Stimulated activated CD4-positive, alpha-beta T cell treated with anti-CD3 and anti-CD28 coated beads, TNF-alpha, amount 100 ng/mL, for 1 hour (primary cell): ENCODE results near the gene LRMDA.

Source experiments
- DNase-seq, 3 donors: peaks; one replicate each; pipeline ENCODE4 v3.0.0-alpha.2; 2020; ENCODE audit warnings: low read depth in 3 of 3, low spot score in 1 of 3

The LRMDA gene

DNA sequence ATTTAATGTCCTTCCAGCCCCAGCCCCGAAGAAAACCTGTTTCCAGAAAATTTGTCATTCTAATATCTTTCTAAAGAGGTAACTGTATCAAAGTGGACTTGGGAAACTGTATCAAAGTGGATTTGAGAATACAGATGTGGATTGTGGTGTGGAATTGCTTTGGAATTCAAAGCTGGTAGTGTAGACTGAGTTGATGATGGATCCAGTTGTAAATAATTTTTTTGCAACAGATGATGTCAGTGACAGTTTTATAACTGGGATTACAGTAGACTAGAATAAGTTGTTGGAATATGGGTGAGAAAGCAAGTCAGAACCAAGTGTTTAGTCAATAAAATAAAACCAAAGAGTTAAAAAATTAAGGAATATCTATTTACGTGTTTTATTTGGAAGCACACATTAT lies 202.1 kb downstream of the LRMDA start:
- no peak for DNase-seq

DNA sequence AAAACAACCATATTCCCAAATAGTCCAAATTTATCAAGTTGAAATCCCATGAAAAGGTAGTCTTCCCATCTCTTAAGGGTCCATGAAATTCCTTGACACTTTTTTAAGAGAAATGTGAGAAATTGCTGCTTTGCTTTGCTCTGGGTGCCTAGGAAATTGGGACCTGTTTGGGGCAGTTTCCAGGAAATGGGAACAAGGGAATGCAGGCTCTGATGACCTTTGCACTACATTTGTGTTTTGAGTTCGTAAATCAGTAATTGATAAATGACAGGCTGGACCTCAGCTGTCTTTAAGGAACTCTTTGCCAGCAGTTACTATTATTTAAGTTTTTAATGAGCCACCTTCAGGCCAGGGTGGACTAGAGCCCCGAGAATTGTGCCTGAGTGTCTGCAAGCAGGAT lies 203.5 kb downstream of the LRMDA start:
- DNase-seq, result no peak

DNA sequence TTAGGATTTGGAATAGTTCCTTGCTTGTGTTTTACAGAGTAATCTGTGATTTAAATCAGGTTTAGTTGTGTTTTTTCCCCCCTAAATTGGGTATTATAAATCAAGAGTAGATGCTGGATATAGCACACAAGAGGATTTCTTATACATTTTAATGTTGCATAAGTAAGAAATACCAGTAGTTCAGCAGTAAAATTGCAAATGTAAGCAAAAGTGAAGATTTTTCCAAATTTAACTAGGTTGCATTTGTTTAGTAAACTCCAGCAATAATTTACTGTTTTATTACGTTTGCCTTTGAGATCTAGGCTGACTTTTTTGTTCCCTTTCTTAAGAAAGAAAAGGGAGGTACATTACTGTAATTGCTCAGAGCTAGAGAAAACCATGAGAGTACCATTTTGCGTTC lies 207.3 kb downstream of the LRMDA start:
- no peak for DNase-seq

DNA sequence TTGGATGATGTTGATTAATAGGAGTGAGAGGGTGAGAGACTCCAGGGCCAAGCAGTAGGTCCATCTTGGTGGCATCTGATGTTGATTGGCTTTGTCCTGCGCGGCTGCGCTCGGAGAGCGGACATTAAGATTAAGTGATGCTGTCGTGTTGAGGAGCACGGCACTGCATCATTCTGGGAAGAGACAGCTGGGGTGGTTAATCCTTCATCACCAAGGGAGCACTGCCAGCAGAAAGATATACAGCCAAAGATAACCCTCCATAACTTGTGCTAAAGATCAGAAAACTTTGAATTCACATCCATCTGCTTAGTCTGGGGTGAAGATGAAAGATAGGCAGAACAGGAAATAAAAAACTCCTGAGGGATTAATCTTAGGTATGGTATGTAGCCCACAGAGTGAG lies 208.3 kb downstream of the LRMDA start:
- no peak for DNase-seq

DNA sequence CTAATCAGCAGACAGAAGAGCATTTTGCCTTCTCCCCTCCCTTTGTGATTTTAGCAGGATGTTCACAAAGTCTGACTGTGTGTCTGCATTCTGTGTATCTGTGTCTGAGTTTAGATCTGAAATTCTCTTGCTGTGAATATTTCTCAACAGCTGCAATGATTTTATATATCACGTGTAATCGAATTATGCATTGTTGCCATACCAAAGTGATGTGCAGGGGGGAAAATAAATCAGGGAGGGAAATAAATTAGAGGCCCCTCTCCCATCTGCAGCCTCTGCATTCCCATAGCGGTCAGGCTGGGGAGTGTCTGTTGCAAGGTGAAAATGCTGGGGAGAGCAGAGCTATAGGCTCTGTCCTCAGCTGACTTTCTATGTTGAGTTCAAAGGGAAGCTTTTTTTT lies 209.0 kb downstream of the LRMDA start:
- DNase-seq, result no peak

DNA sequence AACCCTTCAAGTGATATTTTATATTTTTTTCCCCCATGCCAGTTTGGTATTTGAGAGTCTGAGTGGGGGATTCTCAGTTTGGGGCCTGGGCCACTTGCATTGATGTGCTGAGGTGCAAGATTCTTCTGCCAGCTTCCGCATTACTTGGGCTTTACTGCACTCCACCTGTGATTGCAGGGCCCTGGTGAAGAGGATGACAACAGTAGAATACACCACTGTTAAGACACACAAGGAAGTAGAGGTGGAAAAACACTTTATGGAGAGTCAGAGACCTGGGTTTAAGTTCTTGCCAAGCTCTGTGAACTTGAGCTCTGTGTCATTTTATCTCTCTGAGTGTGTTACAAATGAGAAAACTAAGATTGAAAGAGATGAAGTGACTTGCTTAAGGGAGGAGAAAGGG lies 209.4 kb downstream of the LRMDA start:
- no peak for DNase-seq

DNA sequence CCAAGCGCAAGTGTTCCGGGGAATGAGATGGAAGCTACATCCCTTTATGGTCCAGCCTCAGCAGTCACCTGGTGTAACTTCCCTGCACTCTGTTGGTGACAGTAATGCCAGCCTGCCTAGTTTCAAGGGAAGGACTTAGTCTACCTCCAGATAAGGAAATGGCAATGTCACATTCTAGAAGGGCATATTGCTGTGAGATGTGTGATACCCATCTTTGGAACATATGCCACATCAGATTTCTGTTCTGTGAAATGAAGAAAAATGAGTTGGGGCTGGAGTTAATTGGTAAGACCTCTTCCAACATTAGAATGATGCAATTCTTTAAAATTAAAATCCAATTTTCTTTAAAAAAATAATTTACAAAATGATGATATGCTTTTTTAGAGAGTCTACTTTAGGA lies 212.0 kb downstream of the LRMDA start:
- no peak for DNase-seq

DNA sequence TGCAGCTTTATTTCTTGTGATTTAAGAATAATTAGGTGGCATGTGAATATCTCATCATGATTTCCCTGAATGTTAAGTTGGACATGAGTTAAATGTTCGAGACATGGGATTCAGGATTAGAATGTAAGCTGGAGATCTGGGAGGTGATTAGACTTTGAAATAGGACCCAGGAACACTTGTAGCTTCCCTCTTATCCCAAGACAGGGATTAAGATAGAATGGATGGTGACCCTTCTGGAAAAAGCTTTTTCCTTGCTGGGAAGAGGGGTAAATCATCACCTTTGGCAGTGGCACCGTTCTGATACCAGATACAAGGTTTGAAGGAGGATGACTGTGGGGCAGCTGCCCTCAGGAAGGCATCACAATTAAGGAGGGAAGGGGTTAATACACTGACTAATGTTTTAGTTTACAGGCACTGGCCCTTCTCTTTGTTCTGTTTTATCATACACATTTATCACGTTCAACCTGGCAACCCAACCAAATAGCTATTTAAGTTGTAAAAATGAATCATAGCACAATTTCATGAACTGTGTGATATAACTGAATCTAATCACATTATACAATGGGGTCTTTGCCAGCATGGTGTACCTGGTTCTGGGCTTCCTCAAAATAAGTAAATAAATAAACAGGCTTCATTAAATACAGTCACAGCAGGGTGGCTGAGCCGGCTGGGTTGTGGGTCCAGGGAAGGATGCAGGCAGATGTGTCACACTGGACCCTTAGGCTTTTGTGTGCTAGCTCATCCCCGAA lies 212.7 kb downstream of the LRMDA start:
- no peak for DNase-seq

DNA sequence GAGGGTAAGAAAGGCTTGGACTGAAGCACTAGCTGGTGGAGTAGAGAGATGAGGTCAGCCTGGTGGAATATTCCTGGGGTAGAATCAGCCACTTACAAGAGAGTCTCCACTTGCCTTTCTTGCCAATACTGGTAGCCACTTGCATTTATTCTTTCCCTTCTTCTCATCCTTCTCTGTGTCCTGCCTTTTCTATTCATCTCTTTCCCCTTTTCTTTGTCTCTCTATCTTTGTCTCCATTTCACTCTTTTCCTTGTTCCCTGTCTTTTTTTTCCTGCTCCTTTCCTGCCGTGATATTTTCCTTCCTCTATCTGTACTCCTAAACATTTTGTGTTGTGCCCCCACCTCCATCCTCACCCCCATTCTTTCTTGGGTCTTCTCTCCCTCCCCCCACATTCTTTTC lies 214.3 kb downstream of the LRMDA start:
- DNase-seq, result no peak

DNA sequence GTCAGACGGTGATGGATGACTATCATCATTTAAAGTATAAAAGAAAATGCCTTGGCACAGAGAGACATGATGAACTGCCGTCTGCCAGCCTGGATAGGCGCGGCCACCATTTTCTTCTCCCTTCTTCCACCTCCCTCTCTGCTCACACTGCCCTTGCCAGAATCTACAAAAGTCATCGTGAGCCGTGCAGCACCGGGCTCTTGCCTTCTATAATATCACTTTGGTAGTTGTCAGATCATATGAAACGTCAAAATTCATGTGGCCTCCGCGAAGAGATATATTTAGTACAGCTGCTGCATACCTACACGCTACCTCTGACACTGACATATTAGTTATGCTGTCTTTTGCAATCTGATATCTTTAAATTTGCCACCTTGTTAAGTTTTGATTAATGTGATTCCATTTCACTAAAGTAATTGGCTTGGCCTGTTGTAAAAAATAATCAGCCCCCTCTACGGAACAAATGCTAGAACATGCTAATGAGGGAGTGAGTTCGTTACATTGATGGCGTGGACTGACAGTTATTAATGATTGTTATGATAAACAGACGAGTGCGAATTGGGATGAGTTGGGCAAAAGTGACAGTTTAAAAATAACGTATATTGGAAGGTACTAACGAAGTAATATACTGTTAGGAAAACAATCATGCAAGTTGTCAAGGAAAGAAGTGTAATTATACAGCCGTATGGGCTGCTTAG lies 214.9 kb downstream of the LRMDA start:
- DNase-seq, result no peak

DNA sequence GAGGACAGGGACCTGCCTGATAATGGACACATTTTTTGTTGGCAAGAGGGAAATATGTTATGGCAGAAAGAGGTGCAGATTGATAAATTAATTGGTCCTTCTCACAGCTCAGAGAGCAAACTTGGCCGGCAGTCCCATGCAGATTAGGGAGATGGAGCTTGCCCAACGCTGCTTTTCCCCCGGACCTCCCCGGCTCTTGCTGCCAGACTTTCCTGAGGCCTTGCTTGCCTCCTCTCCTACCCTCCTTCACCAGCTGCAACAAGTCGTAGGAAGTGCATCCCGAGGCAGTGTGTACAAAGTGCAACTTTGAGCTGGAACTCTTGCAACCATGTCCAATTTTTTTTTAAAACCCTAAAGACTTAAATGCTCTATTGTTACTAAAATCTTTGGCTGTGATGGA lies 215.5 kb downstream of the LRMDA start:
- no peak for DNase-seq

DNA sequence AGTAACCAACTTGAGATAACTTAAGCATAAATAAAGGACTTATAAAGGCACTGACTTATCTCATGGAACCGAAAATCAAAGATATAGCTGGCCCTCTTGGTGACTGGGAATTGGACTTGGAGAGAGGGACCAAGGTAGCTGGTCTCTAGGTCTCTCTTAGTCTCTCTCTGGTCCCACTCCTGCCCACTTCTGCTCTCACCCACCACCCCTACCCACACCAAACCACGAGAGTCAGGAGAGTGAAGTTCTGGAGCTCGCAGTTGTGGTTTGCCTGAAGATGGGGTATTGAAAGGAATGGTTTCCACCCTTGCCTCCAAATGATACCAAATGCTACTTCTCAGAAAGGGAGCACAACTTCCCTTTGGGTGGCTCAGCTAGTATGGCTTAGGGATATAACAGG lies 216.3 kb downstream of the LRMDA start:
- no peak for DNase-seq

DNA sequence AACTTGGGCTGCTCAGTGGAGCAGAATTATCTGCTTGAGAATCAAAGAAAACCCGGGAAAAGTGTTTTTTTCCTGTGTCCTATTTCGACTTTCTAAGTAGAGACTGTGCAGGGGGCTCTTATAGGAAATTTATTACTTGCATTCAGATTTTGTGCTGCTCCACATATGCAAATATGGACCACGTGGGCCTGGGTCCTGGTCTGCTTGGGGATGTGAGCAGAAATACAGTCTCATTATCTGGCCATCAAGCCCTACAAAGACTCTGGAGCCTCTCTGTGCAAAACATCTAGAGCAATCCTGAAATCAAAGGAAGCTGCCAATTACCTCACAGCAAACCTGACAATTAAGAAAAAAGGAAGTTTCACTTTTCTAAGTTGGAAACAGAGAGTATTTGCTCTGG lies 216.9 kb downstream of the LRMDA start:
- DNase-seq, result no peak

DNA sequence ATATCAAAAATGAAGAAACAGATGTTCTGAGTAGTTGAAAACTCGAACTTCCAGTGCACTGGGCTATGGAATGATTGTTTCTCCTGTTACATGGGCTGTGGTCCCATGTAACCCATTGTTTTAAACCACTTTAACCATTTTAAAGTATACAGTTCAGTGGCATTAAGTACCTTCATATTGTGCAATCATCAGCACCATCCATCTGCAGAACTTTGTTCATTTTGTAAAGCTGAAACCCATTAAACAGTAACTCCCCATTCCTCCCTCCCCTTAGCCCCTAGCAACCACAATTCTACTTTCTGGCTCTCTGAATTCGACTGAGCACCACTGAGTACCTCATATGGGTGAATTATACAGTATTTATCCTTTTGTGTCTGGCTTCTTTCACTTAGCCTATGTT lies 217.4 kb downstream of the LRMDA start:
- DNase-seq, result no peak

DNA sequence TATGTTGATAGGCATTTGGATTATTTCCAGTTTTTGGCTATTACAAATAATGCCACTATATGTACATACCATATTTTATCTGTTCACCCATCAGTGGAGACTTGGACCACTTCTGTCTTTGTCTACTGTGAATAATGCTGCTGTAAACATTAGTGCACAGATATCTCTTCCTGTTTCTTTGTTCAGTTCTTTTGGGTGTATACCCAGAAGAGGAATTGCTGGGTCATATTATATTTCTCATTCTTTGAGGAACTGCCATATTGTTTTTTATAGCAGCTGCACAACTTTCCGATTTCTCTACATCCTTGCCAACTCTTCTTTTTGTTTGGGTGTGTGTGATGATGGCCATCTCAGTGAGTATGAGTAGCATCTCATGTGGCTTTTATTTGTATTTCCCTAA lies 218.0 kb downstream of the LRMDA start:
- no peak for DNase-seq

DNA sequence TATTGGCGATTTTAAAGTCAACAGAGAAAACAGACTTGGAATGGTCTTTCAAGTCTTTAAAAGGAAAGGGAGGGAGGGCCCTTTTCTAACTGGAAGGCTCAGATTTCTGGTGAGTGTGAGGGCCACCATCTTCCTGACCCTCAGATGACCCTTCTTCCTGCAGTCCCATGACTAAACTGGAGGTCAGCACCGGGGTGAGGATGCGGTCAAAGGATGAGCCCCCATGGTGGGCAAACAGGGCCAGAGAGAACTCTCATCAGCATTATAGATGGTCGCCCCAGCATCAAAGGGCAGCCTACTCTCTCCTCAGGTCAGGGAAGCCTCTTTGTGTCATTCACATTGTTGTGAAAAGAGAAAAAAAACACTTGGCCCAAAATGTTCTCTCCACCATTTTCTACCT lies 219.2 kb downstream of the LRMDA start:
- no peak for DNase-seq

DNA sequence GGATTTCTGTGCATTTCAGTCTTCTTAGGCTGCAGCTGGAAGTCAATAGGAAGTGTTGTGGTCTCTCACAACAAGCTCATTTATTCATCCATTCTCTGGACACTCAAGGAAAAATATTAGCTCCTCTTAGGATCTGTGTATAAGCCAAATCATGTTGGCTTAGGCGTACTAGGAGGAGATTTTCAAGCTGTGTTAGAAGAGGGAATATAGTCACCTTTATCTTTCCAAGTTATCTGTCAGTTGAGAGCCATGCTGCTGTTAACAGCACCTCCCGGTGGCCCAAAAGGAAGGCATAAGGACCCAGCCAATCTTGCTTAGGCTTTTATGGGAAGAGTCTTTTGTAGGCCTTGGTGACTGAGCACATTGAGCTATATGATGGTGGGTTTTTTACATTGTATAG lies 220.0 kb downstream of the LRMDA start:
- no peak for DNase-seq

DNA sequence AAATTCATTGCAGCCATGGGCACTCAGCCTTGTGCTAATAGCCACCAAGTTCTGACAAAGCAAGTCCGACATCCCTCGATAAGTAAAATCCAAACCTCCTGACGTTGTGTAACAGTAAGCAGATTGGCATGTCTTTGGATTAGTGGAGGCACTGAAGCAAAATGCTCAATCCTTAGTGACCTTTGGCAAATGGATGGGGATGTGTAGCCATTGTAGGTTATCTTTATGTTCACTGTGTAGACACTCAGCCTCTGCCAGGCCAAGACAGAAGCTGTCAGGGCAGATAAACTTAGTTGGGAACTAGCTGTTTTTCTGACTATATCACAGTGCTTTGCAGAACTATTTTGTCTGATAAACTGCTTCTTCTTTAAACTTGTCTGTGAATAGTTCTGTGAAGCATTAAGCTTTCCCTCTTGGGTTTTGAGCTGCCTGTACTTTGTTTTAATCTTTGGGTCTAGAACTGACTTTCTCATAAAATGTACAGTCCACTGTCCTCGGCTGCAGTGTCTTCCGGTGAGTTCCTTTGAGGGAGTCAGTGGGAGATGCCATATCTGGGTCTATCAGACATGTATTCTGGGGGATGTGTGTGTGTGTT lies 220.8 kb downstream of the LRMDA start:
- no peak for DNase-seq

DNA sequence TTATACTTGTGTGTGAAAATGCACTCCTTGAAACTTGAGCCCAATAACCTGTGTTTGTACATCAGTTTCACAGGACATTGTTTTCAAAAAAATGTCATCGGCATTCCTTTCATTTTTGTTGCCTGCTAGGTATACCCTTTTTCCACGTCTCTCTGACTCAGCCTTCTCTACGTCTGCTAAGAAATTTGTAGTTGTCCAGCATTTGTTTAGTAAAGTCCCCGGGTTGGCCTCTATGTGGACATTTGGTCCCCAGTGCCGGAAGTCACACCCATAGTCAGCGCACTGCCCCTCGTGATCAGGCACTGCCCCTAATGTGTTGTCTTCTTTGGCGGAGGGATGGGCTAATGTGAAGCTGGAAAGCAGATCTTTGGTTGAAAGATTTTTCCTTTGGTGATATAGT lies 222.3 kb downstream of the LRMDA start:
- DNase-seq, result no peak

DNA sequence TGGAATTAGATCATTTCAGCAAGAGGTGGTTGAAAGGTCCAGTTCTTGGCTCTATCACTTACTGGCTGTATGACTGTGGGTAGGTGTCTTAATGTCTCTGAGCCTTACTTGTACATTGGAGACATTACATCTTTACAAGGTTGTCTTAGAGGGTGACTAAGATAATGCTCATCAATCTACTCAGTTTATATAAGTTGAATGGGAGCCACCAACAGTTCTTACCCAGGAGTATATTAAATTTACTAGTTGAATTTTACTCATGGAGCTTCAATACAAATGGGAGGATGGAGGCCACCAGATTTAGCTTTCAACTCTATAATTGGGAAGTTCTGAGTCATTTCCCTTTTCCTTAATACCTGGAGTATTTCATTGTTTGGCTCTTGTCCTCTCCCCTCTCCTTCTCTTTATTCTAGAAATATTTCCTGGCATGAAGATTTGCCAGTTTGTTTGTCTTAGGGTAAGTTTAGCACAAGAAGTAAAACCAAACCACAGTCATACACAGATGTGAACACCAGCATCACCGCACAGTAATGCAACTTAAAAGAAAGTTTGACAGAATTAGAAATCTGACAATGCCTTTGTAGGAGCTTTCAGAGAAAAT lies 222.8 kb downstream of the LRMDA start:
- DNase-seq, result no peak

DNA sequence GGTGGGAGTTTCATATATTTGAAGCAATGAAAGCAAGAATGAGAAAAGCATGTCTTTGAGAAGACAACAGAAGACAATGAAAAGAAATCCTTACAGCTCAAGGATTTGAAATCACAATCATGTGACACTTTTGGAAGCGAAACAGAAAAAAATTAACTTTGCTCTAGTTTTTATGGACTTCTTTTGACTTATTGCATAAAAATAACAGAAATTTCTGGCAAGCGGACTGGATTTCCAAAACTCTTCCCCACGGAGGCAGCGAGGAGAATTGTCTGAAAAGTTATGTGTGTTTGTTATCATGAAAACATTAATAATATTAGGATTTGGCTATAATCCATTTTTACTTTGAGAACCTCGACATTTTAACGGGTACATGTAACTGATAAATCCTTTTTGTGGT lies 223.3 kb downstream of the LRMDA start:
- DNase-seq, result no peak

DNA sequence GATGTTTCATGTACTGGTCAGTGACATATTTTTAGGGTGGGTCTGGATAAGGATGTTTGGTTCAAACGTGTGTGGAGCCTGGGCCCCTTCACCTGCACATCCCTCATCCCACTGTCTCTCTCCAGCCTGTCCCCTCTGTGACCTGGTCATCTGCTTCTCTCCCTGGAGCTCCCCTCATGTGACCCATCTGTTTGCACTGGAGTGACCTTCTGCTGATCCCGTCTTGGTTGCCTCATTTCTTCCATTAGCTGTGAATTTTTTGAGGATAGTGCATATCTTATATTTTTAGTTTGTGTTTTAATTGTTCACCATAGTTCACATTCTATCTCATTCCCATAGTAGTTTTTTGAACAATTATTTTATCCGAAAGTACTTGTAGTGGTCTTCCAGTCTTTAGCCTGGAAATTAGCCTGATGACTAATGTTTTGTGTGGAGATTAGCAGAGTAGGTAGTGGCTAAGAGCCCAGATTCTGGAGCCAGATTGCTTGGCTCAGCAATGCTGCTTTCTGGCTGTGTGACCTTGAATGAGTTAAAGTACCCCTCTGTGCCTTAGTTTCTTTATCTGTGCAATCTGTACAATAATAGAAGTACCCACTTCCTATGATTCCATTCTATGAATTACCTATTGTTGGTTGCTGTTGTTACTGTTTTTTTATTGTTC lies 224.5 kb downstream of the LRMDA start:
- DNase-seq, result no peak
